Stimulated activated CD4-positive, alpha-beta T cell treated with anti-CD3 and anti-CD28 coated beads, Interleukin-4, amount 100 ng/mL, for 1 hour (primary cell): ENCODE measurements around the gene RAP1GDS1.
"Not testable (repeated sequence)": the region's sequence is repeated elsewhere in the genome, so short reads cannot be mapped to it uniquely, and the experiment has no call there.

Experiments
- DNase-seq: peaks from one replicate; pipeline ENCODE4 v3.0.0-alpha.2; 2020

Gene RAP1GDS1

GRCh38 chr4:98288671-98289070 is 27.5 kb downstream of the RAP1GDS1 start:
- DNase-seq, result not testable (repeated sequence)

GRCh38 chr4:98289375-98289774 is 28.2 kb downstream of the RAP1GDS1 start:
- DNase-seq, result no peak

- DNase-seq, result no peak
These were observed 29.3 kb downstream of the RAP1GDS1 start for GRCh38 chr4:98290511-98290910.

GRCh38 chr4:98293104-98293887 is 32.1 kb downstream of the RAP1GDS1 start:
- no peak for DNase-seq

- no peak for DNase-seq
These were observed 36.8 kb downstream of the RAP1GDS1 start for GRCh38 chr4:98298022-98298421.

- DNase-seq, result no peak
These were observed 39.5 kb downstream of the RAP1GDS1 start for GRCh38 chr4:98300706-98301105.

GRCh38 chr4:98305576-98305975 is 44.4 kb downstream of the RAP1GDS1 start:
- no peak for DNase-seq

GRCh38 chr4:98310867-98311266 is 49.7 kb downstream of the RAP1GDS1 start:
- no peak for DNase-seq

- no peak for DNase-seq
These were observed 50.5 kb downstream of the RAP1GDS1 start for GRCh38 chr4:98311656-98312055.

GRCh38 chr4:98314791-98315565 is 53.8 kb downstream of the RAP1GDS1 start:
- DNase-seq, result no peak

GRCh38 chr4:98318521-98318920 is 57.3 kb downstream of the RAP1GDS1 start:
- no peak for DNase-seq

- DNase-seq, result no peak
These were observed 57.8 kb downstream of the RAP1GDS1 start for GRCh38 chr4:98319021-98319420.

- no peak for DNase-seq
These were observed 65.0 kb downstream of the RAP1GDS1 start for GRCh38 chr4:98326168-98326567.

- no peak for DNase-seq
These were observed 66.5 kb downstream of the RAP1GDS1 start for GRCh38 chr4:98327694-98328093.

- not testable (repeated sequence) for DNase-seq
These were observed 68.9 kb downstream of the RAP1GDS1 start for GRCh38 chr4:98329879-98330640.

GRCh38 chr4:98332017-98332416 is 70.8 kb downstream of the RAP1GDS1 start:
- no peak for DNase-seq

GRCh38 chr4:98334461-98334860 is 73.3 kb downstream of the RAP1GDS1 start:
- DNase-seq, result no peak

- no peak for DNase-seq
These were observed 77.7 kb downstream of the RAP1GDS1 start for GRCh38 chr4:98338761-98339438.

GRCh38 chr4:98341309-98341708 is 80.1 kb downstream of the RAP1GDS1 start:
- DNase-seq, result no peak

- DNase-seq, result no peak
These were observed 82.4 kb downstream of the RAP1GDS1 start for GRCh38 chr4:98343626-98344025.

GRCh38 chr4:98345838-98346237 is 84.7 kb downstream of the RAP1GDS1 start:
- no peak for DNase-seq

- DNase-seq, result no peak
These were observed 91.2 kb downstream of the RAP1GDS1 start for GRCh38 chr4:98352396-98352795.

GRCh38 chr4:98352940-98353339 is 91.8 kb downstream of the RAP1GDS1 start:
- no peak for DNase-seq
